ENCODE results near the gene ENPP3.

DNA sequence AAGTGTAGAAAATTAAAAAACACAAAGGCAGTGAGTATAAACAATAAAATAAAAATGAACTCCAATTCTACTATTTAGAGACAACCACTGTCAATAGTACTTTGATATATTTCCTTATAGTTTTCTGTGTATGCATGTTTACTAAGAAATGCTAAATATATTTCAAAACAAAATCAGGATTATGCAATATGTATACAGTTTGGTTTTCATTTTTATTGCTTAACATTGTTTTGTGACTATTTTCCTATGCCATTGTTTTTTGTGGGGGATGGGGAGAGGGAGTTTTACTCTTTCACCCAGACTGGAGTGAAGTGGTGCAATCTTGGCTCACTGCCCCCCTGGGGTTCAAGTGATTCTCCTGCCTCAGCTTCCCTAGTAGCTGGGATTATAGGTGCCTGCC lies 44.5 kb downstream of the ENPP3 start:
- TF ChIP-seq, protein P1, sequence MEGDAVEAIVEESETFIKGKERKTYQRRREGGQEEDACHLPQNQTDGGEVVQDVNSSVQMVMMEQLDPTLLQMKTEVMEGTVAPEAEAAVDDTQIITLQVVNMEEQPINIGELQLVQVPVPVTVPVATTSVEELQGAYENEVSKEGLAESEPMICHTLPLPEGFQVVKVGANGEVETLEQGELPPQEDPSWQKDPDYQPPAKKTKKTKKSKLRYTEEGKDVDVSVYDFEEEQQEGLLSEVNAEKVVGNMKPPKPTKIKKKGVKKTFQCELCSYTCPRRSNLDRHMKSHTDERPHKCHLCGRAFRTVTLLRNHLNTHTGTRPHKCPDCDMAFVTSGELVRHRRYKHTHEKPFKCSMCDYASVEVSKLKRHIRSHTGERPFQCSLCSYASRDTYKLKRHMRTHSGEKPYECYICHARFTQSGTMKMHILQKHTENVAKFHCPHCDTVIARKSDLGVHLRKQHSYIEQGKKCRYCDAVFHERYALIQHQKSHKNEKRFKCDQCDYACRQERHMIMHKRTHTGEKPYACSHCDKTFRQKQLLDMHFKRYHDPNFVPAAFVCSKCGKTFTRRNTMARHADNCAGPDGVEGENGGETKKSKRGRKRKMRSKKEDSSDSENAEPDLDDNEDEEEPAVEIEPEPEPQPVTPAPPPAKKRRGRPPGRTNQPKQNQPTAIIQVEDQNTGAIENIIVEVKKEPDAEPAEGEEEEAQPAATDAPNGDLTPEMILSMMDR (IDR thresholded peaks at IDR 0.05) = no peak
- TF ChIP-seq POLR2A (IDR thresholded peaks at IDR 0.05) = no peak

Measured in testis (tissue), 2 donors.